Tongue (tissue), 2 donors: ENCODE results near the gene FOXL1. TPM values are rescaled to one million over a fixed set of nuclear protein-coding genes. Genes with fewer than 3 reads are reported as not detected.
A peak's percentile ranks its signal among the peaks of the same experiment; 100 is the strongest.

Experiments
- DNase-seq: peaks from one replicate; pipeline ENCODE4 v3.0.0-alpha.2; 2015
- total RNA-seq: library from RNA; depleted of rRNA; stranded (reverse); fragments of >200 nt; gene quantifications from one replicate; pipeline ENCODE4 v1.2.3, GENCODE V29; 2014

FOXL1 gene
- total RNA-seq, 1 donor from 2014 or later = 1.8 TPM

DNA sequence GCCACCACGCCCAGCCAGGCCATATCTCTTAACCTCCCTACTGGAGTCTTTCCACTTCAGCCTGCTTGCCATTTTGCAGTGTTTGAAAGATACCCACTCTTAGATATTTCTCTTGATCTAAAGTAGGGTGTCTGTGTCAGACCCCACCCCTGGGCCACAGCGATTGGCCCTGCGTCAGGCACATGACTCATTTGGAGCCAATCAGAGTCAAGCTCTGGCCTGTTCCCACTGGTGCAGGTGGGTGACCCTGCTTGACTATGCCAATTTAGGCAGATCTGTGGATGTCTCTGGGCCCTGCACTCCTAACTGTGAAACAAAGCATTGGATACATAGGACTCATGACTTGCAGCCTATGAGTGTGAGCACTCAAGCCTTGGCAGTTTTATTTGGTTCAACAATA lies 27.6 kb downstream of the FOXL1 start:
- DNase-seq = no peak

GRCh38 chr16:86608301-86608747 lies 30.0 kb downstream of the FOXL1 start:
- no peak for DNase-seq

- no peak for DNase-seq
Observed at GRCh38 chr16:86609115-86609514, 30.8 kb downstream of the FOXL1 start.

- DNase-seq = no peak
Observed at GRCh38 chr16:86609661-86610060, 31.3 kb downstream of the FOXL1 start.

- no peak for DNase-seq
Observed at GRCh38 chr16:86610779-86611524, 32.6 kb downstream of the FOXL1 start.

GRCh38 chr16:86611525-86611855 lies 33.1 kb downstream of the FOXL1 start:
- peak; percentile 80 for DNase-seq

GRCh38 chr16:86611941-86612340 lies 33.6 kb downstream of the FOXL1 start:
- no peak for DNase-seq

DNA sequence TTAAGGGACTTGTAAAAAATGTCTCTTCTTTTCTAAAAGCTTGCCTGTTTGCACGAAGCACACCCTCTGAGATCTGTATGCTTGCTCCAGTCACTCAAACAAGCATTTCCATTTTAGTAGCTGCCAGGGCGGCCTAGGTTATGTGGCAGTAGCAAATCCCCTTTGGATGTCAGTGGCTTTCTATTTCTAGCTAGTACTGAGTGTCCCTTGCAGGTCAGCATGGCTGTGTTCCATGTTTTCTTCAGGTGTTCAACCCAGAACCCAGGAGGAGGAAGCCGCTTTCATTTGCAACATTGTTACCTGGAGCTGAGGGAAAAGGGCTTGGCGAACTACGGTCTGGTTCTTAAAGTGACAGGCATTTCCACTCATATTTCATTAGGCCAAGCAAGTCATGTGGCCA lies 36.4 kb downstream of the FOXL1 start:
- no peak for DNase-seq

DNA sequence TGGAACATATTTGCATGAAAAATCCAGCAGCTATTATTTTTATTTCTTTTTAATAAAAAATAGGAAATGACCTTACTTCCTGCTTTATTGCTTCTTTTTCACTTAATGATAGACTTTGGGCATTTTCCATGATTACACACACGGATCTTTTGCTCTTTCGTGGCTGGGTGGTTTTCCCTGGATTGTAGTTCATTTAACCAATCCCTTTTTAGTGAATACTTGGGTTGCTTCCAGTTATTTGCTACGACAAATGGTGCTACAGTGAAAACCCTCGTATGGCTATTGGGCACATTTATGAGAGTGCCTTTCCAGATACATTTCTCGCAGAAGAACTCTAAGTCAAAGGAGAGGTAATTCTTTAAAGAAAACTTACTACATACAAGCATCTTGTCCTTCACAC lies 38.6 kb downstream of the FOXL1 start:
- DNase-seq = no peak

DNA sequence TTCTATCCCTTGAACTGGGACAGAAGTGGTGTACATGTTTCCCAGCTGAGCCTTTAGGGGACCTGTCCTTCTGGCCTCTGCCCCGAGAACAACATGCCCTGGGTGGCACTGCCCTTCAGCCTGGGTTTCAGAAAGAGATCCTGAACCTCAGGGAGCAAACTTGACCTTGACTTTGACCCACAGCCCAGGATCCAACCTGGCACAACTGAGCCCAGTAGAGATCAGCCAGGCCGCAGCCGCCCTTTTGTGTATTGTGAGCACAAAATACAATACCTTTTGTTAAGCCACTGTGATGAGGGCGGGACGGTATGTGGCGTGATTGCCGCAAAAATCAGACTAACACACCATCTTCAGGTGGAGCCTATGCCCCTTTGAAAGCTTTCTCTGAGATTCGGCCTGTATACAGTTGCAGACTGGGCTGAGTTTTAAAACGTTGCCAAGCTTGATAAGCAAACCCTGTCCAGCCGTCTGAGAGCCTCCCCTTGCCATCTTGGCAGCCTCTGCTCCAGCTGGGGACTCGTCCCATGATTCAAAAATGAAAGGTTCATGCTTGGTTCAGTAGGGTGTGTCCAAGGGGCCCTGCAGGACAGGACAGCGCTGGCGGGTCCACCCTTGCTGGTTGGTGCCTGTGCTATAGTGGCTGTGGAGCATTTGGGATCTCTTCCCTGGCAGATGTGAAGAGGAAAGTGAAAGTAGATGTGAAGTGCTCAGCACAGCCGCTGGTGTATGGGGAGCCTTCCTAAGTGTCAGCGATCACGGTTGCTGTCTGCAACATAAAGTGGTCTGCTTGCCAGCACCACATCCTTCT lies 40.3 kb downstream of the FOXL1 start:
- no peak for DNase-seq

- DNase-seq = no peak
Observed at GRCh38 chr16:86619239-86619794, 41.0 kb downstream of the FOXL1 start.

DNA sequence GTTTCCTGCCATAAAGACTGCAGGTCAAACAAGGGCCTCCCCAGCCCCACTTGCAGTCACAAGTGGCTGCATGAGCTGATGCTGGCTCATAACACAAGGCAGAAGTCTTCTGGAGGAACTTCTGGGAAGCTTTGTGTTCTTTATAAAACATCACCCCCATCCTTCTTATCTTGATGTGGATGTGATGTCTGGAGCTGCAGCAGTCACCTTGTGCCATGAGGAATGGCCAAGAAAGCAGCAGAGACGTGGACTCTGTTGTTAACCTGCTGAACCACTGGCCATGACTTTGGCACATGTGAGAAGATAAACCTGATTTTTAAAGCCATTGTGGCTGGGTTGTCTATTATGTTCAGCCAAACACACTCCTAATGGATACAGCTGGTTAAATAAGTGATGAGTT lies 41.8 kb downstream of the FOXL1 start:
- DNase-seq = no peak

DNA sequence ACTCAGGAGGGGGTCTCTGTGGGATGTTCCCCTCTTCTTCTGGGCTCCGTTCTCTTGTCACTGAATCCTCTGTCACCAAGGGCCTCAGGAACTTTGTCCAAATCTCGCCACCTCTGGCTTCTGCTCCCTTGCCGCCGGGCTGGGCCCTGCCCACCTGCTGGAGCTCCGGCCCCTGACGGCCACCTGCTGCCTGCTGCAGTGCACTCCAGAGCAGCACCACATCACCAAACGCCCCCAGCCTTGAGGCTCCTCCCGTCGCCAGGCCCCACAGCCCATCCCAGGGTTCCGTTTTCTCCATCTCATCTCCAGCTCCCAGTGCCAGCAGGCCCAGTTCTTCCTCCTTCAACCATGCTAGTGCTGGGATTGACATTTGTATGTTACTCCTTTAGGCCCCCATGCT lies 43.6 kb downstream of the FOXL1 start:
- no peak for DNase-seq

DNA sequence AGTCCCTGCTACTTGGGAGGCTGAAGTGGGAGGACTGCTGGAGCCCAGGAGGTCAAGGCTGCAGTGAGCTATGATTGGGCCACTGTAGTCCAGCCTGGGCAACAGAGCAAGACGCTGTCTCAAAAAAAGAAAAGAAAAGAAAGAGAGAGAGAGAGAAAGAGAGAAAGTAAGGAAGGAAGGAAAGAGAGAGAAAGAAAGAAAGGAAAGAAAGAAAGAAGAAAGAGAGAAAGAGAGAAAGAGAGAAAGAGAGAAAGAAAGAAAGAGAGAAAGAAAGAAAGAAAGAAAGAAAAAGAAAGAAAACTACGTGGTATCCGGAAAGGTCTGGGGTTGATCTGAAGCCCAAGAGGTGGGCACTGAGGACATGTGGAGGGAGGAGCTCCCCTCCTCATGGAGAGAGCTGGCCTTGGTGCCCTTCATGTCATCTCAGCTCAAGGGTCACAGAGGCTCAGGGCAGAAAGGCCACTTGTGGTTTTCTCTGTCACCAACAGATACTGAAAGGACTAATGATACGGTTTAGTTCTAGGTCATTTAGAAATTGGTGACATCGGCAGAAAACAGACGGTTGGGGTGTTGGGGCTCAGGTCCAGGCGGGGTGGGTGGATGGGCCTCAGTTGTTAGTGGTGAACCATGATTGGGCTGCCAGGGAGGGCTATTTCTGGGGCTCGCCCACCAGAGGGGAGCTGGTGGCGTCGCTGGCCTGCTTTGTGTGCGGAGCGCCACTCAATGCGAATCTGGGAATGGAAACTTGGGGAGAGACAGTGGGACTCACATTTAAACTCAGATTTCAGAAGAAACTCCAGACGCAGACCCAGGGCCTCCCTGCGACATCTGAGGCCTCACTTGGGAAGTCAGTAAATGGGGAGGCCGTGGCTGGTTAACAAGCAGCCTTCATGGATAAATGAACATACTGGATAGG lies 44.6 kb downstream of the FOXL1 start:
- no peak for DNase-seq

GRCh38 chr16:86625029-86625428 lies 46.7 kb downstream of the FOXL1 start:
- DNase-seq = no peak

GRCh38 chr16:86625821-86626220 lies 47.5 kb downstream of the FOXL1 start:
- DNase-seq = no peak

DNA sequence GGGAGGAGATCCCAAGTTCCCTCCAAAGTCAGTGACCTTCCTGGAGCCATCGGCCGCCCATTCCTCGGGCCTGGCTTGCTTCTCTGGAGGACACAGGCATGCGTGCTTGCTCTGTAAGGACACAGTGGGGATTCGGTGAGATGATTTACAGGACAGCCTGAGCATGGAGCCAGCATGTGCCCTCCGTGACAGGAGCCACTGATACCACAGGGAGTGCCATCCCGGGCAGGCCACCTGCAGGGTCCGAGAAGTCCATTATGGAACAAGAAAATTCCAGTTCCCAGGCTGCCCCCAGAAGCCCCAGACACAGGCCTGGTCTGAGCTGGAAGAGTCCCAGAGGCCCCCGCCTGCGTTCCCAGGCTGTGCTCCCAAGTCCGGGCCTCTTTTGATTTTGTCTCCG lies 47.9 kb downstream of the FOXL1 start:
- no peak for DNase-seq

DNA sequence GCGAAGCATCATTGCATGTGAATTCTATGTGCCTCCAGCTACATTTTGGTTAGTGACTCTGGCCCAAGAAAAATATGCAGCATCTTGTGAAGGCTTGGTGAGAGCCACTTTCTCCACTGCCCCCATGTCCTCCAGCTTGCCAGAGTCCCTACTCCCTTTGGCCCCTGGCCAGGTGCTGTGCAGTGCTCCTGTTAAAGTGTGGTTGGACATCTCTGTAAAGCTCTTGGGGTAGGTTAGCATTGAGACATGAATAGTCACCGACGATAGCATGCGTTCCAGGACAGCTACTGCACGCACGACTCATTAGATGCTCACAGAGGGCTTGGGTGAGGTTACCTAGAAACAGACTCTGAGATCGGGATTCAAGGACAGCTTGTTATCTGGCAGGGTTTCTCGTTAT lies 48.6 kb downstream of the FOXL1 start:
- DNase-seq = no peak

GRCh38 chr16:86628614-86629013 lies 50.3 kb downstream of the FOXL1 start:
- no peak for DNase-seq

DNA sequence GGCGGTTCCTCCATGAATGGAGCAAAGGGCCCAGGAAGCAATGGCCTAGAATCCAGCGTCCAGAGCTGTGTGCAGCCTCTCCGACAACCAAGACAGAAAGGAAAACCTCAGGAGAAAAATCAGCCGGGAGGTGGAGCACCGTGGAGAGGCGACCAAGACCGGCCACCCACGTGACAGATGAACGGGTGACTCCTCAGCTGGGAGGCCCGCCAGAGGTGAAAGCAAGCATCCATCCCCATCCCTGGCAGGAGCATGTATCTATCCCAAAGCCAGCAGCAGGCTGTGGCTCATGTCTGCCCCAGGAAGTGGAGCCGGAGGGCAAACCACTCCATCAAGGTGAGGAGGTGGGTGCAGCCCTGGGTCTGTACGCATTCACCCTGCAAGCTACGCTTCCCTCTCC lies 52.1 kb downstream of the FOXL1 start:
- DNase-seq = no peak

DNA sequence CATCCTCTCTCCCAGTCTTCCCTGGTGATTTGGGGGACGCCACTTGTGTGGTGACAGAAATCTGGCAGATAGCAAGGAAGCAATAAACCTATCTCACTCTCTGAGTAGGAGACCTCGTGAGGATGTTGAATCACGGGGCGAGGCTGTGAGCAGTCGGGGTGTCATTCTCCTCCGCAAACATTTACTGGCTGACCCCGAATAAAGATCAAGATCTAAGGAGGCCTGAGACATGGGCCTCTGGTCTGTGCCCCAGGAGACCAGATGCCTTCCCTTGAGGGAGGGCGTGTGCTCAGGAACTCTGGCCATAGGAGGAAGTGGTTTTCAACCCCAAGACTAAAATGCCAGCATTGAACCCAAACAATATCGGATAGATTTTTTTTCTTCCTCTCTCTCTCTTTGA lies 53.1 kb downstream of the FOXL1 start:
- DNase-seq = no peak
